Glutamatergic neuron (in vitro differentiated cells): ENCODE results near the gene RNF220. TPM values are rescaled to one million over a fixed set of nuclear protein-coding genes. Genes with fewer than 3 reads are reported as not detected.

Experiments
- DNase-seq: peaks from one replicate; pipeline ENCODE4 v3.0.0; 2022
- H3K27ac Mint-ChIP-seq: one replicate; pipeline ENCODE4 v1.8.0; 2020; ENCODE audit warnings: mild to moderate bottlenecking, mixed read lengths, inconsistent platforms; ENCODE audit not compliant: unreplicated experiment
- H3K27me3 Mint-ChIP-seq: one replicate; pipeline ENCODE4 v1.8.0; 2020; ENCODE audit warnings: mild to moderate bottlenecking, moderate library complexity, mixed read lengths, inconsistent platforms; ENCODE audit not compliant: unreplicated experiment
- H3K36me3 Mint-ChIP-seq: one replicate; pipeline ENCODE4 v1.8.0; 2020; ENCODE audit warnings: mild to moderate bottlenecking, mixed read lengths, inconsistent platforms; ENCODE audit not compliant: unreplicated experiment
- H3K4me1 Mint-ChIP-seq: one replicate; pipeline ENCODE4 v1.8.0; 2020; ENCODE audit warnings: mild to moderate bottlenecking, low read depth, mixed read lengths, inconsistent platforms; ENCODE audit not compliant: unreplicated experiment
- H3K4me3 Mint-ChIP-seq: one replicate; pipeline ENCODE4 v1.8.0; 2020; ENCODE audit warnings: mild to moderate bottlenecking, mixed read lengths, inconsistent platforms; ENCODE audit not compliant: unreplicated experiment
- H3K9me3 Mint-ChIP-seq: one replicate; pipeline ENCODE4 v1.8.0; 2020; ENCODE audit warnings: mild to moderate bottlenecking, moderate library complexity, mixed read lengths, inconsistent platforms; ENCODE audit not compliant: unreplicated experiment
- CTCF ChIP-seq: fragments of 200-600 bp; sonication (generic); IDR thresholded peaks from one replicate; pipeline ENCODE4 v1.5.0; 2021; ENCODE audit not compliant: partially characterized antibody, unreplicated experiment
- total RNA-seq: library from RNA; stranded (reverse); fragmentation: NEBNext Ultra II Directional; extraction: Animal tissue kit (Norgen Biotek cat#: 25700); gene quantifications from one replicate; pipeline ENCODE4 v1.2.1, GENCODE V29; 2021; ENCODE audit not compliant: unreplicated experiment

The RNF220 gene
- total RNA-seq, 1 donor from 2014 or later: 99.4 TPM

- TF ChIP-seq CTCF: no peak
- H3K27ac Mint-ChIP-seq: no peak overlapping the region
- H3K36me3 Mint-ChIP-seq: no peaks in the 10 kb centered on the region
- no peak for DNase-seq
- peaks cover 4% of the 10 kb centered on the region for H3K9me3 Mint-ChIP-seq
- H3K27me3 Mint-ChIP-seq: peaks cover 5% of the 10 kb centered on the region
- H3K4me3 Mint-ChIP-seq: no peak overlapping the region
- H3K4me1 Mint-ChIP-seq: peaks cover 23% of the 10 kb centered on the region
Observed at GRCh38 chr1:44513111-44513510, 108.1 kb downstream of the RNF220 start.

GRCh38 chr1:44514673-44515072 lies 109.6 kb downstream of the RNF220 start:
- peaks cover 4% of the 10 kb centered on the region for H3K9me3 Mint-ChIP-seq
- H3K4me1 Mint-ChIP-seq: peaks cover 19% of the 10 kb centered on the region
- H3K27ac Mint-ChIP-seq: no peak overlapping the region
- no peak overlapping the region for H3K4me3 Mint-ChIP-seq
- peaks cover 5% of the 10 kb centered on the region for H3K27me3 Mint-ChIP-seq
- TF ChIP-seq CTCF: no peak
- DNase-seq: no peak
- peaks cover under 1% of the 10 kb centered on the region for H3K36me3 Mint-ChIP-seq

GRCh38 chr1:44515416-44515815 lies 110.4 kb downstream of the RNF220 start:
- Mint-ChIP-seq H3K36me3 (peaks cover 5% of the 10 kb centered on the region), H3K4me3 (no peak overlapping the region), H3K27ac (no peak overlapping the region), H3K27me3 (peaks cover 5% of the 10 kb centered on the region), H3K9me3 (peaks cover 4% of the 10 kb centered on the region), H3K4me1 (peaks cover 18% of the 10 kb centered on the region)
- no peak for DNase-seq
- TF ChIP-seq CTCF: no peak

- no peak for TF ChIP-seq CTCF
- H3K27me3 Mint-ChIP-seq: peaks cover 5% of the 10 kb centered on the region
- peaks cover 2% of the 10 kb centered on the region for H3K9me3 Mint-ChIP-seq
- no peak overlapping the region for H3K4me3 Mint-ChIP-seq
- no peak overlapping the region for H3K27ac Mint-ChIP-seq
- peaks cover 6% of the 10 kb centered on the region for H3K4me1 Mint-ChIP-seq
- peaks cover 5% of the 10 kb centered on the region for H3K36me3 Mint-ChIP-seq
- no peak for DNase-seq
Observed at GRCh38 chr1:44519035-44519676, 114.1 kb downstream of the RNF220 start.

GRCh38 chr1:44521378-44522080 lies 116.5 kb downstream of the RNF220 start:
- DNase-seq: no peak
- peaks cover 6% of the 10 kb centered on the region for H3K4me1 Mint-ChIP-seq
- H3K4me3 Mint-ChIP-seq: no peak overlapping the region
- no peak overlapping the region for H3K27ac Mint-ChIP-seq
- H3K9me3 Mint-ChIP-seq: no peaks in the 10 kb centered on the region
- no peak for TF ChIP-seq CTCF
- H3K27me3 Mint-ChIP-seq: peaks cover 5% of the 10 kb centered on the region
- H3K36me3 Mint-ChIP-seq: peaks cover 5% of the 10 kb centered on the region
